ENCODE results near the gene RABGAP1L. TPM values are rescaled to one million over a fixed set of nuclear protein-coding genes. Genes with fewer than 3 reads are reported as not detected.
"Not testable (repeated sequence)": the region's sequence is repeated elsewhere in the genome, so short reads cannot be mapped to it uniquely, and the experiment has no call there.

The RABGAP1L gene
- total RNA-seq, 1 experiment from 2014 or later = 14.2 TPM

- DNase-seq (ENCODE audit: low read depth) = no peak
Measured at GRCh38 chr1:175033953-175034352, 874.6 kb downstream of the RABGAP1L start.

DNA sequence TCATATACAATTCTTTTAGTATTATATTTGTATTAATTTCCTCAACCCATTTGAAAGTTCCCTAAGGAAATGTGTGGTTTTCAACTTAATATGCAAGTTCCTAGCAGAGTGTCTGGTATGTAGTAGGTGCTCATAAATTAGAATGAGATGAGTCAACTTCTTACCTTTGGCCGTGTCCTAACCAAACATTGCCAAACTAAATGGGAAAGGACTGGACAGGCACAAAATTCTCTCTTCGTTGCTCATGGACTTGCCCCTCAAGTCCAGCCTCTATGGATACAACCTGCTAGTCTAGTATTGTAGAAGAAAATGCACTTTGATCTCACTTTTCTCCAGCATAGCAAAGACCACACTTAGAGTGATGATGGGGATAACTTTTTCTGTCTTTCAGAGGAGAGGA is 875.5 kb downstream of the RABGAP1L start:
- DNase-seq (ENCODE audit: low read depth) = no peak

DNA sequence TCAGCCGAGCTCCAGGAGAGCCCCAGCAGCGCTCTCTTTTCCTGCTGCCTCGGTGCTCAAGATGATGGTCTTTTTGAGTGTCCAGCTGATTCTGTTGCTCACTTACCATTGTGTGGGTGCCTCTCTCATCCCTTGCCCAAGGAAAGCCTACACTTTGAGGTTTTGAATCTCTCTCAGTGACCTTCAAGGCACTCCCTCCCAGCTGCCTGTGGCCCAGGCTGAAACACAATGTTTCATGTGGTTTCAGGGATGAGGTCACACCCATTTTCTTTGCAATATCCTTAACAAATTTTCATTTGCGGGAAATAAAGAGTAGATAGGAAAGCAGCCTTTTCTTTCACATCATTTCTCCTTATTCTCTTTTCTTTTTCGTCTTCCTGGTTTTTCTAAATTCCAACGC is 876.5 kb downstream of the RABGAP1L start:
- no peak for DNase-seq (ENCODE audit: low read depth)

DNA sequence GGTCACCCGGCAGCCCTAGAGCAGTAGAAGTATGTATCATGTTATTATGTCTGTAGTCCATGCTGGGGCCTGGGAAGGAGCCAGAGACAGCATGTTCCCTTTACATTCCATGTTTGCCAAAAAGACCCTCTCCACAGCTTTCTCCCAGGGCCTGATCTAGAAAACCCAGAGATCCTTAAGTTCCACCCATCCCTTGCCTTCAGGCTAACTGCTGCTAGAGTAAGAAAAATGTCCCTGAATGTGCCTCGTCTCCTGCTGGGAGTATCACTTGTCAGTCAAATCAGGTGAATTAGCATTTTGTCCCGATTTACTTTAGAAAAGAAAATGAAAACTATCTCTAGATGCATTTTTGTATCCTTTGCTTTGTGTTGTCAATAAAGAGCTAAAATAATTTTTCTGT is 877.2 kb downstream of the RABGAP1L start:
- DNase-seq (ENCODE audit: low read depth) = no peak

DNA sequence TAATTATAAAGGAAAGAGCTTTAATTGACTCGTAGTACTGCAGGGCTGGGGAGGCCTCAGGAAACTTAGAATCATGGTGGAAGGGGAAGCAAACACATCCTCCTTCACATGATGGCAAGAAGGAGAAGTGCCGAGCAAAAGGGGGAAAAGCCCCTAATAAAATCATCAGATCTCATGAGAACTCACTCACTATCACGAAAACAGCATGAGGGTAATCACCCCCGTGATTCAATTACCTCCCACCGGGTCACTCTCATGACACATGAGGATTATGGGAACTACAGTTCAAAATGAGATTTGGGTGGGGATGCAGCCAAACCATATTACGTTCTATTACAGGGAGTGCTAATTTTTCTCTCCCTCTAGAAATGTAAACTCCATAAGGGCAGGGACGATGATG is 878.1 kb downstream of the RABGAP1L start:
- no peak for DNase-seq (ENCODE audit: low read depth)

- no peak for DNase-seq (ENCODE audit: low read depth)
Measured at GRCh38 chr1:175040324-175040879, 881.1 kb downstream of the RABGAP1L start.

- DNase-seq (ENCODE audit: low read depth) = no peak
Measured at GRCh38 chr1:175042650-175043049, 883.3 kb downstream of the RABGAP1L start.

GRCh38 chr1:175043824-175044223 is 884.5 kb downstream of the RABGAP1L start:
- no peak for DNase-seq (ENCODE audit: low read depth)

- not testable (repeated sequence) for DNase-seq (ENCODE audit: low read depth)
Measured at GRCh38 chr1:175044591-175044990, 885.3 kb downstream of the RABGAP1L start.

Other genes starting within 250 kb of the RABGAP1L start
- gene SERPINC1, start 242.2 kb upstream of the RABGAP1L start, total RNA-seq (2014; rRNA removed; shearing (Covaris generic)) = not detected in 2 replicates
- gene RC3H1, start 137.2 kb upstream of the RABGAP1L start, total RNA-seq (2014; rRNA removed; shearing (Covaris generic)) = 9.2 and 11.5 TPM in 2 replicates